Caco-2 (cell line): ENCODE results near the gene LRFN5. TPM values are rescaled to one million over a fixed set of nuclear protein-coding genes. Genes with fewer than 3 reads are reported as not detected.

Source experiments
- BruUV-seq: library from RNA; stranded (reverse); fragments of 400-500 nt; replicated peaks from 2 replicates; lab custom pipeline; 2021; lab: Mats Ljungman, UMichigan
- CTCF ChIA-PET: fragments of 300-600 bp; sonication (Branson Sonifier 250); formaldehyde crosslinking; loops from one replicate; lab custom pipeline; 2022; ENCODE audit warnings: antibody characterized with exemption; lab: Charles Lee
- POLR2A ChIA-PET: fragments of 300-600 bp; sonication (Branson Sonifier 250); formaldehyde crosslinking; loops from one replicate; lab custom pipeline; 2022; ENCODE audit warnings: antibody characterized with exemption; lab: Charles Lee
- DNase-seq, 2 experiments: peaks; one replicate each; pipeline versions ENCODE4 v3.0.0 to v3.0.0-alpha.2; 2020 to 2022
- H3K27me3 ChIP-seq: replicated peaks from 2 replicates; pipeline ENCODE4 v1.6.0; 2011; ENCODE audit warnings: low read length; ENCODE audit not compliant: control insufficient read depth, insufficient read depth
- H3K36me3 ChIP-seq: 2 replicates; pipeline ENCODE4 v1.5.1; 2011; ENCODE audit warnings: low read length; ENCODE audit not compliant: control insufficient read depth, insufficient read depth
- H3K4me1 ChIP-seq: fragments of 250-450 bp; sonication (Bioruptor Pico); 2 replicates; pipeline ENCODE4 v1.5.1; 2020; ENCODE audit warnings: mild to moderate bottlenecking
- H3K4me3 ChIP-seq: 2 replicates; pipeline ENCODE4 v1.5.1; 2011; ENCODE audit warnings: low read depth, mild to moderate bottlenecking, control low read depth, low read length
- H3K9me3 ChIP-seq: fragments of 250-450 bp; sonication (Bioruptor Pico); 2 replicates; pipeline ENCODE4 v1.5.1; 2020; ENCODE audit warnings: mild to moderate bottlenecking, moderate library complexity
- H3K27ac Mint-ChIP-seq: one replicate; pipeline ENCODE4 v1.8.0; 2022; ENCODE audit warnings: mixed read lengths; ENCODE audit not compliant: unreplicated experiment
- H3K27me3 Mint-ChIP-seq: one replicate; pipeline ENCODE4 v1.8.0; 2022; ENCODE audit warnings: mixed read lengths; ENCODE audit not compliant: insufficient read depth, unreplicated experiment
- H3K36me3 Mint-ChIP-seq: one replicate; pipeline ENCODE4 v1.8.0; 2022; ENCODE audit warnings: mild to moderate bottlenecking, mixed read lengths; ENCODE audit not compliant: insufficient read depth, unreplicated experiment
- H3K4me1 Mint-ChIP-seq: one replicate; pipeline ENCODE4 v1.8.0; 2022; ENCODE audit warnings: low read depth, mixed read lengths; ENCODE audit not compliant: unreplicated experiment
- H3K4me3 Mint-ChIP-seq: one replicate; pipeline ENCODE4 v1.8.0; 2022; ENCODE audit warnings: mild to moderate bottlenecking, moderate library complexity, mixed read lengths; ENCODE audit not compliant: unreplicated experiment
- H3K9me3 Mint-ChIP-seq: one replicate; pipeline ENCODE4 v1.8.0; 2022; ENCODE audit warnings: mixed read lengths; ENCODE audit not compliant: unreplicated experiment
- intact Hi-C: fragments of 100-400 bp; cut with micrococcal nuclease; formaldehyde crosslinking; loops from one replicate; pipeline ENCODE4 v1.10.0; 2022; ENCODE audit not compliant: unreplicated experiment
- total RNA-seq: library from RNA; stranded (reverse); gene quantifications from 2 replicates; pipeline ENCODE4 v1.2.3, GENCODE V29; 2022
- TF ChIP-seq, protein P1 (sequence below), 2 experiments: fragments of 200-600 bp in 1 of 2; IDR thresholded peaks; 1 replicate in 1 of 2; 2 replicates in 1 of 2; pipeline versions ENCODE4 v1.5.1 to v1.8.0; 2011 to 2022; ENCODE audit warnings: antibody characterized with exemption in 1 of 2, control low read depth in 1 of 2, inconsistent platforms in 1 of 2, low read depth in 1 of 2, low read length in 1 of 2, mild to moderate bottlenecking in 1 of 2, moderate library complexity in 1 of 2; ENCODE audit not compliant: insufficient read depth in 1 of 2, severe bottlenecking in 1 of 2, unreplicated experiment in 1 of 2

The LRFN5 gene
- total RNA-seq, 1 experiment from 2014 or later = not detected

DNA sequence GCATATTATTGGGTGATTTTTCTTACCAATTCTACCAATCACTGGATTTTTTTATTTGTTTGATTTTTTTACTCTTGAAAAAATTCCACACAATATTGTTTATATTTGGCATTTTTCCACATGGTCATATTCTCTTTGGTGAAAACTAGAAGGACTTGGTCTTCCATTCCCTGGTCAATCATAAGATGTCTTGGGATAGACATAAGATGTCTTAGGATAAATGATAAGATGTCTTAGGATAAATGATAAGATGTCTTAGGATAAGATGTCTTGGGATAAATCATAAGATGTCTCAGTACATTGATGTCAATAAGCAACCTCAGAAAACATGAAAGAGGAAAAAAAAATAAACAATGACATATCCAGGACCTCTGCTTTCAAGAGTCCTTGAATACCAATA lies 309.1 kb downstream of the LRFN5 start:
- BruUV-seq = no TSS peak
- Mint-ChIP-seq H3K4me3 (no peak overlapping the region), H3K9me3 (no peaks in the 10 kb centered on the region), H3K4me1 (no peaks in the 10 kb centered on the region), H3K27me3 (no peaks in the 10 kb centered on the region), H3K27ac (no peak overlapping the region), H3K36me3 (no peaks in the 10 kb centered on the region)
- no peak for DNase-seq
- POLR2A ChIA-PET = no interaction called here
- CTCF ChIA-PET = no interaction called here
- H3K4me1 ChIP-seq = no peaks in the 10 kb centered on the region
- no peaks in the 10 kb centered on the region for H3K9me3 ChIP-seq
- TF ChIP-seq, protein P1, sequence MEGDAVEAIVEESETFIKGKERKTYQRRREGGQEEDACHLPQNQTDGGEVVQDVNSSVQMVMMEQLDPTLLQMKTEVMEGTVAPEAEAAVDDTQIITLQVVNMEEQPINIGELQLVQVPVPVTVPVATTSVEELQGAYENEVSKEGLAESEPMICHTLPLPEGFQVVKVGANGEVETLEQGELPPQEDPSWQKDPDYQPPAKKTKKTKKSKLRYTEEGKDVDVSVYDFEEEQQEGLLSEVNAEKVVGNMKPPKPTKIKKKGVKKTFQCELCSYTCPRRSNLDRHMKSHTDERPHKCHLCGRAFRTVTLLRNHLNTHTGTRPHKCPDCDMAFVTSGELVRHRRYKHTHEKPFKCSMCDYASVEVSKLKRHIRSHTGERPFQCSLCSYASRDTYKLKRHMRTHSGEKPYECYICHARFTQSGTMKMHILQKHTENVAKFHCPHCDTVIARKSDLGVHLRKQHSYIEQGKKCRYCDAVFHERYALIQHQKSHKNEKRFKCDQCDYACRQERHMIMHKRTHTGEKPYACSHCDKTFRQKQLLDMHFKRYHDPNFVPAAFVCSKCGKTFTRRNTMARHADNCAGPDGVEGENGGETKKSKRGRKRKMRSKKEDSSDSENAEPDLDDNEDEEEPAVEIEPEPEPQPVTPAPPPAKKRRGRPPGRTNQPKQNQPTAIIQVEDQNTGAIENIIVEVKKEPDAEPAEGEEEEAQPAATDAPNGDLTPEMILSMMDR (IDR thresholded peaks at IDR 0.05; ENCODE audit: insufficient read depth in 1 of 2, low read depth in 1 of 2, low read length in 1 of 2, severe bottlenecking in 1 of 2, unreplicated experiment in 1 of 2) = no peak
- no peaks in the 10 kb centered on the region for H3K36me3 ChIP-seq
- H3K4me3 ChIP-seq = no peak overlapping the region
- intact Hi-C loops = no loop called here
- no peaks in the 10 kb centered on the region for H3K27me3 ChIP-seq

DNA sequence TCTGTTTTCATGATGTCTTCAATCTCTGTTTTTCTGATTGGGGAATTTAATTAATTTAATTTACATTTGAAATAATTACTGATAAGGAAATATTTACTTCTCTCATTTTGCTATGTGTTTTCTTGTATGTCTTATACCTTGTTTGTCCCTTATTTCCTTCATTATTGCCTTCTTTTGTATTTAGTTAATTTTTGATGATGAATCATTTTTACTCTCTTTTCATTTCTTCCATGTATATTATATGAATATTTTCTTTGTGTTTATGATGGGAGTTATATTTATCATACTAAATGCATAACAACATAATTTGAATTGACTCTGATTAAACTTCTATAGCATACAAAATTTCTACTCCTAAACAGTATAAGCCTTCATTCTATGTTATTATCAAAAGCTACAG lies 309.6 kb downstream of the LRFN5 start:
- TF ChIP-seq, protein P1 (IDR thresholded peaks at IDR 0.05; ENCODE audit: insufficient read depth in 1 of 2, low read depth in 1 of 2, low read length in 1 of 2, severe bottlenecking in 1 of 2, unreplicated experiment in 1 of 2) = no peak
- H3K9me3 Mint-ChIP-seq = no peaks in the 10 kb centered on the region
- ChIA-PET CTCF (no interaction called here), POLR2A (no interaction called here)
- Histone ChIP-seq H3K36me3 (no peaks in the 10 kb centered on the region), H3K4me3 (no peak overlapping the region), H3K27me3 (no peaks in the 10 kb centered on the region), H3K4me1 (no peaks in the 10 kb centered on the region), H3K9me3 (no peaks in the 10 kb centered on the region)
- no peak for DNase-seq
- H3K27ac Mint-ChIP-seq = no peak overlapping the region
- H3K36me3 Mint-ChIP-seq = no peaks in the 10 kb centered on the region
- no TSS peak for BruUV-seq
- H3K4me1 Mint-ChIP-seq = no peaks in the 10 kb centered on the region
- H3K4me3 Mint-ChIP-seq = no peak overlapping the region
- intact Hi-C loops = no loop called here
- H3K27me3 Mint-ChIP-seq = no peaks in the 10 kb centered on the region

DNA sequence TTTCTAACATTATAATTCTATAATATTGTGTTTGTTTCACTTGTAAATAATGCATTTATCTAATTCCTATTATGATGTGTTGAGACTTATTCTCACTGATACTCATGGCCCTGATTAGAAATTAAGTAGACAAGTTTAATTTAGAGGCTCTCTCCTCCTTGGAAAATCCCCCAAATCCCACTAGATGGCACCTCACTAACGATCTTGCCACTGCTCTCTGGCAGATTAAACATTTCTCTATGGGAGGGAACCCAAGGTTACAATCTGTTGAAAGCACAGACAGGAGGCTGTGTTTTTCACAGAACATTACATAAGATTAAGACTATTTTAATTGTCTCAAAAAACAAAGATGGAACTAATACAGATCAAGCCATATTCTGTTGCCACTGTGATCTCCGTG lies 318.7 kb downstream of the LRFN5 start:
- BruUV-seq = no TSS peak
- intact Hi-C loops = no loop called here
- no peaks in the 10 kb centered on the region for H3K27me3 ChIP-seq
- ChIA-PET POLR2A (no interaction called here), CTCF (no interaction called here)
- Mint-ChIP-seq H3K4me1 (no peaks in the 10 kb centered on the region), H3K9me3 (no peaks in the 10 kb centered on the region), H3K27ac (no peak overlapping the region), H3K4me3 (no peak overlapping the region), H3K27me3 (no peaks in the 10 kb centered on the region), H3K36me3 (no peaks in the 10 kb centered on the region)
- no peak overlapping the region for H3K4me3 ChIP-seq
- no peaks in the 10 kb centered on the region for H3K4me1 ChIP-seq
- DNase-seq = peak in 1 of 2 experiments; percentile 9
- no peaks in the 10 kb centered on the region for H3K9me3 ChIP-seq
- no peaks in the 10 kb centered on the region for H3K36me3 ChIP-seq
- TF ChIP-seq, protein P1 (IDR thresholded peaks at IDR 0.05; ENCODE audit: insufficient read depth in 1 of 2, low read depth in 1 of 2, low read length in 1 of 2, severe bottlenecking in 1 of 2, unreplicated experiment in 1 of 2) = no peak
